SK-N-MC (cell line): ENCODE measurements around the gene COL15A1.

ENCODE experiments used
- EZH2 ChIP-seq: fragments of 200-600 bp; sonication (generic); IDR thresholded peaks from one replicate; pipeline ENCODE4 v1.6.1; 2017; ENCODE audit warnings: antibody characterized with exemption
- FOXP2 ChIP-seq: optimal IDR thresholded peaks from 2 replicates; pipeline ENCODE3; 2011; ENCODE audit warnings: mild to moderate bottlenecking, moderate library complexity; ENCODE audit not compliant: insufficient read depth; ENCODE audit errors: extremely low read length, control extremely low read depth
- POLR2AphosphoS5 ChIP-seq: IDR thresholded peaks from 2 replicates; pipeline ENCODE4 v1.6.1; 2012; ENCODE audit warnings: mild to moderate bottlenecking, low read depth, low read length, borderline replicate concordance

DNA sequence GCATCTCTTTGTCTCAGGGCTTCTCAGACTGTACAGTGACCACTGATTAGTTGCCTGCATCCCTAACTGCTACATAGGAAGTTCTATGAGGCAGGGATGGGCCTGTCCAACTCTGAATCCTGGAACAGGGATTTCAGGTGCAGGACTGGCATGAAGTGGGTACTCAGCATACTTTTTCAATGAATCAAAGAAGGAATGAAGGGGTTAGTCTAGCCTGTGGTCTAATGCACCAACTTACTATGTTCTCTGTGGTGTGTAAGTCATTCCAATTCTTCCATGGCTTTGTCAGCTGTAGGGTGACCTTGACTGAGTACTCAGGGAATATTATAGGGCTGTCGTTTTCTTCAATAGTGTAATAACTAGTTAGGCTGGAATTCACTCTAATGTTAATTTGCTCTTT lies 8.3 kb downstream of the COL15A1 start:
- TF ChIP-seq POLR2AphosphoS5, result no peak
- TF ChIP-seq EZH2, result no peak
- TF ChIP-seq FOXP2, result no peak
